Nephron progenitor cell (in vitro differentiated cells): ENCODE results near the gene WIF1.

Source experiments
- DNase-seq: peaks from one replicate; pipeline ENCODE4 v3.0.0; 2021
- H3K27ac Mint-ChIP-seq: 2 replicates; pipeline ENCODE4 v1.8.0; 2021; ENCODE audit warnings: mild to moderate bottlenecking, moderate library complexity, mixed read lengths
- H3K27me3 Mint-ChIP-seq: 2 replicates; pipeline ENCODE4 v1.8.0; 2021; ENCODE audit warnings: mild to moderate bottlenecking, low read depth, mixed read lengths; ENCODE audit not compliant: poor library complexity
- H3K36me3 Mint-ChIP-seq: 2 replicates; pipeline ENCODE4 v1.8.0; 2021; ENCODE audit warnings: low read depth, mixed read lengths
- H3K4me1 Mint-ChIP-seq: 2 replicates; pipeline ENCODE4 v1.8.0; 2021; ENCODE audit warnings: mixed read lengths
- H3K4me3 Mint-ChIP-seq: 2 replicates; pipeline ENCODE4 v1.8.0; 2021; ENCODE audit warnings: mild to moderate bottlenecking, moderate library complexity, mixed read lengths
- H3K9me3 Mint-ChIP-seq: 2 replicates; pipeline ENCODE4 v1.8.0; 2021; ENCODE audit warnings: mild to moderate bottlenecking, moderate library complexity, mixed read lengths
- TF ChIP-seq, protein P1 (sequence below): fragments of 200-600 bp; sonication (generic); IDR thresholded peaks from 2 replicates; pipeline ENCODE4 v1.5.0; 2021; ENCODE audit warnings: antibody characterized with exemption

The WIF1 gene

DNA sequence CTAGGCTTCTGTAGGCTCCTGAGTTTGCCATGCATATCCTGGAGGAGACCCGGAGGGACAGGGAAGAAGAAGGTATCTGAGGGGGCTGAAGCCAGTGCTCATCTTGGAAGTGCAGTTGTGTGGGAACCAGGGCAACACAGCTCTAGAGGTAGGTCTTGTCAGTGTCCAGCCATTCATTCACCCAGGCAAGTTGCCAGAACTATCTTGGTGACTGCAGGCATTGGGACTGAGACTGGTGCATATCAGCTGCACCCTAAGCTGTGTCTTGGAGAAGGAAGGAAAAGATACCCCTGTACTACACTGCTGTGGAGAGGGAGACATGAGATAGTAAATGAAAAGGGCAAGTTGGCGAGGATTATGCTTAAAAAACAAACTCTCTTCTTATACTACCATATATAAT, 4.9 kb upstream of the WIF1 start:
- no peaks in the 10 kb centered on the region for H3K36me3 Mint-ChIP-seq
- DNase-seq = no peak
- H3K27ac Mint-ChIP-seq = no peak overlapping the region
- H3K27me3 Mint-ChIP-seq = peaks cover 24% of the 10 kb centered on the region
- H3K4me1 Mint-ChIP-seq = peaks cover 6% of the 10 kb centered on the region
- TF ChIP-seq, protein P1, sequence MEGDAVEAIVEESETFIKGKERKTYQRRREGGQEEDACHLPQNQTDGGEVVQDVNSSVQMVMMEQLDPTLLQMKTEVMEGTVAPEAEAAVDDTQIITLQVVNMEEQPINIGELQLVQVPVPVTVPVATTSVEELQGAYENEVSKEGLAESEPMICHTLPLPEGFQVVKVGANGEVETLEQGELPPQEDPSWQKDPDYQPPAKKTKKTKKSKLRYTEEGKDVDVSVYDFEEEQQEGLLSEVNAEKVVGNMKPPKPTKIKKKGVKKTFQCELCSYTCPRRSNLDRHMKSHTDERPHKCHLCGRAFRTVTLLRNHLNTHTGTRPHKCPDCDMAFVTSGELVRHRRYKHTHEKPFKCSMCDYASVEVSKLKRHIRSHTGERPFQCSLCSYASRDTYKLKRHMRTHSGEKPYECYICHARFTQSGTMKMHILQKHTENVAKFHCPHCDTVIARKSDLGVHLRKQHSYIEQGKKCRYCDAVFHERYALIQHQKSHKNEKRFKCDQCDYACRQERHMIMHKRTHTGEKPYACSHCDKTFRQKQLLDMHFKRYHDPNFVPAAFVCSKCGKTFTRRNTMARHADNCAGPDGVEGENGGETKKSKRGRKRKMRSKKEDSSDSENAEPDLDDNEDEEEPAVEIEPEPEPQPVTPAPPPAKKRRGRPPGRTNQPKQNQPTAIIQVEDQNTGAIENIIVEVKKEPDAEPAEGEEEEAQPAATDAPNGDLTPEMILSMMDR = no peak
- no peak overlapping the region for H3K4me3 Mint-ChIP-seq
- H3K9me3 Mint-ChIP-seq = no peaks in the 10 kb centered on the region

DNA sequence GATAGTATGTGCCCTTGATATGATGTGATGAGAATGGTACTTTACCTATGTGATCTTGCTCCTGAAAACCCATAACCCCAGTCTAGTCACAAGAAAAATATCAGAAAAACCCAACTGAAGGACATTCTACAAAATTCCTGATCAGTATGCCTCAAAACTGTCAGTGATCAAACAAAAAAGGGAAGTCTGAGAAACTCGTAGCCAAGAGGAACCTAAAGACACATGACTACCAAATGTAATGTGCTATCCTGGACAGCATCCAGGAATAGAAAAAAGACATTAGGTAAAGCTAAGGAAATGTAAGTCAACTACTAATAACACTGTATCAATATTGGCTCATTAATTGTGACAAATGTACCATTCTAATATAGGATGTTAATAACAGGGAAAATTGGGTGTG, 4.1 kb upstream of the WIF1 start:
- Mint-ChIP-seq H3K27ac (no peak overlapping the region), H3K9me3 (no peaks in the 10 kb centered on the region), H3K4me3 (no peak overlapping the region), H3K27me3 (peaks cover 32% of the 10 kb centered on the region), H3K36me3 (no peaks in the 10 kb centered on the region), H3K4me1 (peaks cover 6% of the 10 kb centered on the region)
- no peak for DNase-seq
- TF ChIP-seq, protein P1 = no peak

DNA sequence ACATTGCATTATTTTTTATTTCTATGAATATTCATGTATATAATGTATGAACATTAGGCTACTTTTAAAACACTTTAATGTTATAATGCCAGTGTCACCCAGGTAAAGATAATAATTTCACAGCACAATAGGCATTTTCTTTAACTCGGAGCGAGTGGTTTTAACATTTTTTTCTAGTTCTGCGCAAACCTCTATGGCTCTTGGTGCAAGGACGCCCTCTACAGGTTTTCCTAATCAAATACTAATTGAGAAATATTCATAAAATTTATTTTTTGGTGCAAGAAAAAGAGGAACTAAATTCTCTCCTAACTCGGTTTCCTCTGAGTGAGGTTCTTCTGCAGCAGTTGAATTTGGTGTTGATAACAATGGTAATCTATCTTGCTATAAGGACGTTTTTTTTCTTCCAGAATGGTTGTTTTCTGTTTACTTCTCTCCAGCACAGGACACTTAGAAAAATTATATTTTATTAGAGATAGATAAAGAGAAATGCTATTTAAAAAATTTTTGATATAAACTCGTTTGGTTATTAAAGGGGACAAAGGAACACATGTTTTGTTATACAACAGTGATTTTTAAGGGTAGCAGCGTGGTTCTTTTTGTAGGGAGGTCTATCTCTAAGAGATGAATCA, 2.4 kb upstream of the WIF1 start:
- H3K27me3 Mint-ChIP-seq = peaks cover 48% of the 10 kb centered on the region
- TF ChIP-seq, protein P1 = peak; percentile 67
- H3K36me3 Mint-ChIP-seq = no peaks in the 10 kb centered on the region
- no peak overlapping the region for H3K4me3 Mint-ChIP-seq
- H3K9me3 Mint-ChIP-seq = no peaks in the 10 kb centered on the region
- no peak overlapping the region for H3K27ac Mint-ChIP-seq
- DNase-seq = peak; percentile 27
- H3K4me1 Mint-ChIP-seq = peaks cover 6% of the 10 kb centered on the region

DNA sequence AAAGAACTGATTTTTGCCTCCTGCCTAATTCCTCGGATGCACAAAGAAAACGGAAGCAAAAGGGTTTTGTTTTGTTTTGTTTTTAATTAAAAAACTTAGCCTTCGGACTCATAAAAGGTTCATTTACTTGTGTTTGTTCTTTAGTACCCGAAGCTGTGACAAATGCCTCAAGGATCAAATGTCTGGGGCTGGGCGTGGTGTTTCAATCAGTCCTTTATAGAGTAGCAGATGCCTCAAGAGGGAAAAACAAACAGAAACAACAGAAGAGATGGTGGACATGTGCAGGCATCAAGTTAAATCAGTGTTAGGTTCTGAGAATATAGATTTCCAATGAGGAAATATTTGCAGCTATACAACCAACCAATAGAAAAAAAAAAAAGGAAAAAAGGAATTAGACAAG, 1.6 kb upstream of the WIF1 start:
- Mint-ChIP-seq H3K9me3 (no peaks in the 10 kb centered on the region), H3K27me3 (peaks cover 51% of the 10 kb centered on the region), H3K36me3 (no peaks in the 10 kb centered on the region), H3K27ac (no peak overlapping the region), H3K4me3 (peak overlapping the region; percentile 13), H3K4me1 (peaks cover 6% of the 10 kb centered on the region)
- DNase-seq = peak; percentile 6
- TF ChIP-seq, protein P1 = no peak

DNA sequence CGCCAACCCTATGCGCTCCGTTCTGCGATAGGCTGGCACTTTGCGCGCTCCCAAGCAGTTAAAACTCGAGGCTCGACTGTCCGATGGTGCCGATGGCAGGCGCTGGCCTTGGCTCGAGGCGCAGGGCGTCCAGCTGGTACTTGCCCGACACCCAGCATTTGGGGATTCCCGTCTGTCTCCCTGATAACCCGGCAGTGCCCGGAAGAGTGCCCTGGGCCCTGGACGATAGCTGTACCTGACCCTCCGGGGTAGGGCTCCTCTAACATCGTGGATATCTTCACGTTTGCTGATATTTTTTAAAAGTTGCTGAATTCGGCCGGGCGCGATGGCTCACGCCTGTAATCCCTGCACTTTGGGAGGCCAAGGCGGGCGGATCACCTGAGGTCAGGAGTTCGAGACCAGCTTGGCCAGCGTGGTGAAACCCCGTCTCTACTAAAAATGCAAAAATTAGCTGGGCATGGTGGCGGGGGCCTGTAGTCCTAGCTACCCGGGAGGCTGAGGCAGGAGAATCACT, 908 bp upstream of the WIF1 start:
- Mint-ChIP-seq H3K27ac (no peak overlapping the region), H3K27me3 (peaks cover 54% of the 10 kb centered on the region), H3K9me3 (no peaks in the 10 kb centered on the region), H3K4me3 (peak overlapping the region; percentile 65), H3K4me1 (peaks cover 6% of the 10 kb centered on the region), H3K36me3 (no peaks in the 10 kb centered on the region)
- DNase-seq = no peak
- TF ChIP-seq, protein P1 = no peak

DNA sequence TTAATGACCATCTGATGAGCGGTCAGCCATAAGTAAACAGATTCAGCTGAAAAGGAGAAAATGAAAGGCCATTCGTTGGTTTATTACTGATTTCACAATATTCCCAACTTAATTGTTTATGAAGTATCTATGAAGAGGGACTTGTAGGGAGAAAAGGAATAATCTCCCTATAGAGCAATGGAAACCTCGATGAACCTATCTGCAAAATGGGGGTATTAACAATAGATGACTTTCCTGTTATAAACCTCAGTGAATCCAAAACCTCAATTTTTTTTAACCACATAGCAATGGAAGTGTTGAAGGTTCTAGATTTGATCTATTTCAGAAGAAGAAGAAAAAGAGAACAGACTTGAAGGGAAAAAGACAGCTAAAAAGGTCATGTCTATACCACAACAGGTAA, 2.0 kb downstream of the WIF1 start:
- no peak for DNase-seq
- Mint-ChIP-seq H3K27ac (no peak overlapping the region), H3K4me3 (no peak overlapping the region), H3K27me3 (peaks cover 60% of the 10 kb centered on the region), H3K4me1 (peaks cover 6% of the 10 kb centered on the region), H3K36me3 (no peaks in the 10 kb centered on the region), H3K9me3 (no peaks in the 10 kb centered on the region)
- TF ChIP-seq, protein P1 = no peak
